ENCODE measurements around the gene DIRAS2.

GRCh38 chr9:90607701-90608516, 34.7 kb downstream of the DIRAS2 start:
- TF ChIP-seq CTCF (IDR thresholded peaks at IDR 0.05) (no peak), ZFX (IDR thresholded peaks at IDR 0.05; ENCODE audit: borderline replicate concordance) (no peak)
